Stimulated activated CD8-positive, alpha-beta memory T cell treated with anti-CD3 and anti-CD28 coated beads, Interleukin-12 subunit alpha, Interleukin-12 subunit beta, amount 100 ng/mL, for 1 hour (primary cell): Measurements from ENCODE around the gene DUOX1.
A peak's percentile ranks its signal among the peaks of the same experiment; 100 is the strongest.
"Not testable (repeated sequence)": the region's sequence is repeated elsewhere in the genome, so short reads cannot be mapped to it uniquely, and the experiment has no call there.

ENCODE experiments used
- DNase-seq: peaks from one replicate; pipeline ENCODE4 v3.0.0-alpha.2; 2020; ENCODE audit warnings: low read depth

The DUOX1 gene

DNA sequence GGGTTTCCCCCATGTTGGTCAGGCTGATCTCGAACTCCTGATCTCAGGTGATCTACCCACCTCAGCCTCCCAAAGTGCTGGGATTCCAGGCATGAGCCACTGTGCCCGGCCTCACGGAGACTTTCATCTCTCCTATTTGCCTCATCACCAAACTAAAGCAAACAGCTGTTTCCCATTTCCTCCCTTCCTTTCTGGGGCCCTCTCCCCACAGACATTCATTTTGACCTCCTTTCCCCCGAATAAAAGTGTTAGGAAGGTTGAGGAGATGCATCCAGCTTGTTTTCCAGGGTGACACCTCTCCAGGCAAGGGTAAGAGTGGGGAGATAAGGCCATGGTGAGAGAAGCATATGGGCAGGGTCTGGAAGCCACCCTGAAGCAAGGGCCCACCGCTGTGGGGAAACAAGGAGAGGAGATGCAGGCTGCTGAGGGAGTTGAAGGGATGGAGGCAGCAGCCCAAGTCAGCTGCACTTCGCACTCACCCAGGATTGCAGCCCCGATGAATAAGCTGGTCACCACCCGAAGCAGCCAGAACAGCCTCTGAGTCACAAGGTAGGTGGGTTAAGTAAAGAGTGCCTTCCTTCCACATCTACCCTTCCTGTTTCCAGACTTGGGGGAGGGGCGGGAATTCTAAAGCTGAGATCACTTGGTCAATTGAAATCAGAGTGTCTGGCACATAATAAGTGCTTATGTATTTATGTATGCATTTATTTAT, 7.9 kb upstream of the DUOX1 start:
- no peak for DNase-seq

DNA sequence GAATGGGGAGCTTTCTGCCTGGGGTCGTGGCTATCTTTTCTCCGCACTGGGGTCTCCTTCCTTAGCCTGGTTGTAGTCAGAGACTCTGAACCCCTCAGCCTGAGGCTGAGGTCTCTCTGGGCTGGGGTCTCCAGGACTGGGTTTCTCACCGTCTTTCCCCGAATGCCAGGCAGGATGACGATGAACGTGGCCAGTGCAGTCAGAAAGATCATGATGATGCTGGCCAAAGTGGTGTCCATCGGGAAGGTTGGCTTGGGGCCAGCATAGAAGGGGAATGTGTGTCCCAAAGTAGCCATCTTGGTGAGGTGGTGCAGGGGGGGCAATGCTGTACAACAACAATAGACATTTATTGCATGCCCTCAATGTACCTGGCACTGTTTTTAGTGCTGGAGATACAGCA, 7.1 kb upstream of the DUOX1 start:
- DNase-seq: no peak

DNA sequence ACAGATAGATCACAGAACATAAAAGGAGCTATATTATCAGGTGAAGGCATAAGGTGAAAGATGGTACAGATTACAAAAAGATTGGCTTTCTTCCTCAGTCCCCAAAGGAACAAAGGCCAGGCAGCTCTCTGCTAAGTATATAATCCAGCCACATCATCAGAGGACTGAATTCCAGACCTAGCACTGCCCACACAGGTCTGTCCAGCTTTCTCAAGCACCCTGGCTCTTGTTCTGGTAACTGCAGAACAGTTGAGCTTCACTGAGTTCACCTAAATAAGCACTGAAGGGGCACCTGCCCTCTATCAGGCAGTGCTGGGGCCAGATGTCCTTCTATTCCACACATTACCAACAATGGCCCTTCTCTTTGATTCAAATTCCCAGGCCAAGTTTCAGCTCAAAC, 6.4 kb upstream of the DUOX1 start:
- no peak for DNase-seq

DNA sequence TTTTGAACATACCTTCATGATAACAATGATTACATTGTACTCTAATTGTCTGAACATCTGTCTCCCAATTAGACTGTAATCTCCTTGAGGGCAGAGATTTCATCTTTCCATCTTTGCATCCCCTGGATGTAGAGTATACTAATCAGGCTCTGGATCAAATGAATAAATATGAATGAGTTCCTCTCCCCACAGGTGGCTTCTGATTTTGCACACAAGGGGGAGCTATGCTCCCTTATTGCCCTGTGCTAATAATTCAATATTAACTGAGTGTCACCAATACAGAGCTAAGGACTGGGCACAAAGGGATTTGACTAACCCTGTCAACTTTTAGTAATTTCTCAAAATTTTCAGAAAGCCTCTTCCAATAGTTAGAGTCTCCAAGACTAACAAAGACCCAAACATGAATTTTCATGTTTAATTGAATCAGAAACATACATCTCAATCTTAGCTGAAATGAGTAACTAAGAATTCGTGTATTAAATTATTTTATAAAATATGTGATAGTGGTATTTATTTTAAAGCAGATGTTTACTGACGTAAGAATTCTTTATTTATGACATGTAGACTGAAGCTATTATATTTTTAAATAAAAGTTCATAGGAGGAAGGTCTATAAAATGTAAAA, 3.1 kb upstream of the DUOX1 start:
- peak; percentile 17 for DNase-seq

DNA sequence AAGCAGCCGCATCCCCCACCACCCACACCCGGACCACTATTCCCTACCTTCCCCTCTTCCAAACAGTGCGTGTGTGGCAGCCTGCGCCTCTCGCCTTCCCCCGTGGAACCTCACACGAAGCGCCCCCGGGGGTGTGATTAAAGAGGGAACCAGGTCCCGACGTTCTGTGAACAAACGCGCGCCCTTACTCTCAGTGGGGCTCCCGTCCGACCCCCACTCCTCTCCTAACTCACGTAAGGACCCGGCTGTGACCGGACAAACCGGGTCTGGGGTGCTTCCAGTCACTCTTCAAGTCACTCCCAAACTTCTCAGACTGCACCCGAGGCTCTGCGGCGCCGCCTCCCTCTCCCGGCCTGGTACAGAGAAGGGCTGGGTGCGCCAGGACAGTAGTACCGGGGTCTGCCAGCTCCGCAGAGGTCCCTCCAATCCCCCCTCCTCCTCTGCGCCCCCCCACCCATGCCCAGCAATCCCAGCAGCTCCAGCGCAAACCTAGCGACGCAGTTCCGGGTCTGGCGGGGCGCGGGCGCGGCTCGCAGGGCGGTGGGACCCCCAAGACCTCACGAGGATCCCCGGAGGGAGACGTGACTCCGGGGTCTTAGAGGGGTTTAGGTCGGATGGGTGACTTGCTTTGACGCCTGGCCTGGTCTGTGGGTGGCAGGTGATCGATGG, 689 bp upstream of the DUOX1 start:
- DNase-seq: no peak

DNA sequence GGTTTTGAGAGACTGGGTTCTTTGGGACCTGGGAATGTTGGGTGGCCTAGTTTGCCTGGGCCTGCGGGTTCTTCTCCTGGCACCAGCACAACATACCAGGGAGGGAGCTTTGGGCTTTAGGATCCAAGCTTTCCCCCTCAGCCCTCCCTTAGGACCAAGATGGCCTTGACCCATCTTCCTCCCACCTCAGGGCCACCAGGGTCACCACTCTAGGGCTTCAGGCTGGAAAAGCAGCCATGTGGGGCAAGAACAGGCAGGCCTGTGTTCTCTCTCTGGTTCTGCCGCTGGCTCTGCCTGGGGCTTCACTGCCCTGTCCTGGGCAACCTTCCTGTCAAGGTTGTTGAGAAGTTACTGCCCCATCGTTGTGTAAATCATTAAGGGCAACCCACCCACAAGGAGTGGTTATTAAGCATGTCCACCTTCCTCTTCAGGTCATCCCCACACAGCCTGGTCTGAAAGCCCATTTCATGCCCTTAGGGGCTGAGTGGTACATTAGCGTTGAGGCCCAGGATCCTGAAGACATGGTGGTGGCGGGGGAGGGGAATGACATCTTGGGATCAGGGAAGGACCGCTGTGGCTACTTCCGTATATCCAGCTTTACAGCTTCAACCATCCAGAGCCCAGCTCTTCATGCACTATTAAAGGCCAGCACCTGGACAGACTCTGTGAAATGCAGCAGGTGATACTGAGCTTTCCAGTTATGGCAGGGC, 652 bp downstream of the DUOX1 start:
- no peak for DNase-seq

DNA sequence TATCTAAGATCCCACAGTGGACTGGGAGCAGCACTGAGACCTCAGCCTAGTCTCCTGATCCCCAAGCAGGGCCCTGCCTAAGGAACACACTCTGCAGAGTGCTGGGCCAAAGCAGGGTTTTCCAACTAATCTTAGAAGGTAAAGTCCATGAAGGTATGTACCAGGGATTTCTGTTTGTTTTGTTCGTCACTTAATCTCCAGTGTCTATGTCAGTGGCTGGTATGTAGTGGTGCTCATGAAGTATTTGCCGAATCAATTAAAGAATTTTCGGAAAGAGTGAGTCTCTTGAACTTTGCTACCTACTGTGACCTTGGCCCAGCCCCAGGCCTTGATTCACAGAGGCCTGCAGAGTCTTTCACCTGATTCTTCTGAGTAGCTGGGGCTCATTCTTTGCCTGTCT, 1.7 kb downstream of the DUOX1 start:
- no peak for DNase-seq

DNA sequence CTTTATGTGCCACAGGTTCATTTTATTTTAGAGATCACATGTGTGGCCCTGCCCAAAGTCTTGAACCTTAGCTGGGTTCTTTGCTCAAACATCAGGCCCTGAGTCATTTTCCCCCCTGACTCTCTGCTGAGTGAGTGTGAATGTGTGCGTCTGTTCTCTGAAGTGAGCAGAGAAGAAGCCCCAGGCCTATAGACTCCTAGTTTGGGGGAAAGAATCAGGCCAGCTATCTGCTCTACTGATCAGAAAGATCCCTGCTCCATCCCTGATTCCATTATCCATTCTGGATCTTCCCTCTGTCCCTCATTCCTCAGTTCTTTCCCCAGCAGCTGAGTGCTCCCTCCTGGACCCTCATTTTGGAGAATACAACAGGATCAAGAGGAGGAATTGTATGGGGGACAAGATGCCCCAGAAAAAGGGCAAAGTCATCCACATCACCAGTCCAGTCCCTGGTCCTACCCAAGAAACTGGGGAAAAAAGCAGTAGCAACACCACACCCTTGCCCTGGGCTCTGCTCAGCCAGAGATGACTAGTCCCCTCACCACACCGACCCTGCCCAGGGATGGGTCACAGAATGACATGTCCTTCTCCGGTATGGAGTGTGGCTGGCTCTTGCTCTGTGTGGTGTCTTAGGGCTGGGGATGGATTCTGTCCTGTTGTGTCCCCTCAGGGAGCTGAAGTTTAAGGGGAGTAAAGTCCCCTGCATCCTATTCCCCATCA, 3.2 kb downstream of the DUOX1 start:
- DNase-seq: no peak

DNA sequence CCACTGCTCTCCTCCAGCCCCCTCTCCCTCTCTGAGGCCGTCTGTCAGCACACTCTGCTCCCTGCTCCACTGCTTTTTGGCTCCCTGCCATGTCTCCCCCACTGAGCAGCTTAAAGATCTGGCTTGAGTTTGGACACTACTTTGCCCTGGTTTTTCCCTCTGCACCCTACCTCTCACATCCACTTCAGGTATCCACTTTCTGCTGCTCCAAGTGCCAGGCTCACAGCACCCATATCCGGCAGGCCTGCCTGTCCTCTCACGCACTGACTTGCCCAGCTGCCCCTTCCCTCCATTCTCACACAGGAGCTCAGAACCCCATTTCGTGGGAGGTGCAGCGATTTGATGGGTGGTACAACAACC, 3.7 kb downstream of the DUOX1 start:
- DNase-seq: no peak

DNA sequence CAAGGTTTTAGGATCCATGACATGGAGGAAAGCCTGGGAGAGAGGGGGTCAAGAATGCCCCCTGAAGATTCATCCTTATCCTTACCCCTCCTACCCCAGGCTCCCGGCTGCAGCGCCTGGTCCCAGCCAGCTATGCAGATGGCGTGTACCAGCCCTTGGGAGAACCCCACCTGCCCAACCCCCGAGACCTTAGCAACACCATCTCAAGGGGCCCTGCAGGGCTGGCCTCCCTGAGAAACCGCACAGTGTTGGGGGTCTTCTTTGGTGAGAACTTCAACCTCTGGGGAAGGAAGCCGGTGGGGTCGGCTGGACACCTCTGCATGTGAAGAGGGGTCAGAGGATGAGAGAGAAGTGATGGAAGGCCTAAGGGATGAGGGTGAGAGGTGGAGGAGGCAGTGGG, 4.3 kb downstream of the DUOX1 start:
- DNase-seq: no peak

DNA sequence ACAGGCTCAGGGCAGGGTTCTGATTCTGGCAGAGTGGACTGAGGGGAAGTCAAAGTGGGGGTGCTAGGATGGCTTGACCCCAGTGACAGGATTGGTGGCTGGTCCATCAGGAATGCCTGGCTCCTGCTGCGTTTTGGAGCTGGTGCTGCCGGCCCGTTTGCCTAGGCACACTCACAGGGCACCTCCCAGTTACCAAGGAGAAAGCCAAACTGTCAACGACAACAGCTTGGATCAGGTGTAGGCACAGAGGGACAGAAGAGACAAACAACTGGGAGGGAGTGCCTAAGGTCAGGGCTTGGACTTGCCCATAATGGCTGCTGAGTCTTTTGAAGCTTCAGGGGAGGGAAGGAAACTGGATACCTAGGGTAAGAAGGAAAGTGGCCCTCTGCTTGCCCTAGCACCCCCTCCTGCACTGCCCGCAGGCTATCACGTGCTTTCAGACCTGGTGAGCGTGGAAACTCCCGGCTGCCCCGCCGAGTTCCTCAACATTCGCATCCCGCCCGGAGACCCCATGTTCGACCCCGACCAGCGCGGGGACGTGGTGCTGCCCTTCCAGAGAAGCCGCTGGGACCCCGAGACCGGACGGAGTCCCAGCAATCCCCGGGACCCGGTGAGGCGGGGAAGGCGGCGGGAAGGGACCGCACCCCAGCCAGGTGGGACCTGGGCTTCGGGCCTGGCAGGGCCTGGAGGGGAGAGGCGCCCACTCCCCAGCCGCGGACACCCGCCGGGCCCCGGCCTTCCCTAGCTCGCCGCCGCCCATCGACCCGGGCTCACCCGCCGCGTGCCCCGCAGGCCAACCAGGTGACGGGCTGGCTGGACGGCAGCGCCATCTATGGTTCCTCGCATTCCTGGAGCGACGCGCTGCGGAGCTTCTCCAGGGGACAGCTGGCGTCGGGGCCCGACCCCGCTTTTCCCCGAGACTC, 5.1 kb downstream of the DUOX1 start:
- no peak for DNase-seq

DNA sequence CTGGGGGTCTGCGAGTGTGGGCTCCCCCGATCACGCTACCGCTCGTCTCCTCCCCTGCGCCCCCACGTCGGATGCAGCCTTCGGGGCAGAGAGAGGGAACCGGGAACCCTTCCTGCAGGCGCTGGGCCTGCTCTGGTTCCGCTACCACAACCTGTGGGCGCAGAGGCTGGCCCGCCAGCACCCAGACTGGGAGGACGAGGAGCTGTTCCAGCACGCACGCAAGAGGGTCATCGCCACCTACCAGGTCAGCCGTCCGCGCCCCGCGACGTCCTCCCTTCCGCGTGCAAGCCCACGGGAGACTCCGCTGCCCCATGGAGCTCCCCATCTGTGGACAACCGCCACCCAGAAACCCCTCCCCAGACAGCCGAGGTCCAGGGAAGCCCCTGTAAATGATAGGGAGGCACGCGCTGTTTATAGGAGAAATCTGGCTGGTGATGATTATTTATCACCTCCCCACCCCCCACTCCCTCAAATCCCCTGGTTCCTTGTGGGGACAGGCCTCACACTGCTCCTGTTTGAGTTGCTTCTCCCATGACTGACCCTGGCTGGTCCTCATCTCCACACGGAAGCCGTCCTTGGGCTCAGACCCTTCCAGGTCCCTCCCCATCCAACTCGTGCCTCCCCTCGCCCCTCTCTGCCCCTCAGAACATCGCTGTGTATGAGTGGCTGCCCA, 6.0 kb downstream of the DUOX1 start:
- not testable (repeated sequence) for DNase-seq

DNA sequence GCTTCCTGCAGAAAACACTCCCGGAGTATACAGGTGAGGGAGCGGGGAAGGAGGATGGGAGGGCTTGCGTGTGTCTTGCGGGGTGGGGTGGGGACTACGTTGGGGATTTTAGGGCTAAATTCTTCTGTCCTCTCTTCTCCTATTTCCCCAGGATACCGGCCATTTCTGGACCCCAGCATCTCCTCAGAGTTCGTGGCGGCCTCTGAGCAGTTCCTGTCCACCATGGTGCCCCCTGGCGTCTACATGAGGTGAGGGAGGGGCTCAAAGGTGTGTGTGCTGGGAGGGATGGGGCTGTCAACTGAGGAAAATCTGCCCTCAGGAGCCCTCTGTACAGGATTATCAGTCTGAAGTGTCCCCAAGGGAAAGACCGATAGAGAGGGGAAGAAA, 6.6 kb downstream of the DUOX1 start:
- DNase-seq: no peak

DNA sequence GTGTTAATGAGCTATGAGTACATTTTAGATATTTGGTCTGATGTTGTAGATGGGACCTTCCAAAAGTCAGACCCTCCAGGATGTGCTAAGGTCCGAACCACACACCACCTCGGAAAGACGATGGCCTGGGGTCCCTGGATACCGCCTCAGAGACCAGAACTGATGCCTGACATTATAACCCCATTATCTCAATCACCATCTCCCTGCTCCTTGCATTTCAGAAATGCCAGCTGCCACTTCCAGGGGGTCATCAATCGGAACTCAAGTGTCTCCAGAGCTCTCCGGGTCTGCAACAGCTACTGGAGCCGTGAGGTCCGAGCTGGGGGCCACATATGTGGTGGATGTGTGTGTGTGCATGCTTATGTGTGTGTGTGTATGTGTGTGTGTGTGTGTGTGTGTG, 7.9 kb downstream of the DUOX1 start:
- no peak for DNase-seq

DNA sequence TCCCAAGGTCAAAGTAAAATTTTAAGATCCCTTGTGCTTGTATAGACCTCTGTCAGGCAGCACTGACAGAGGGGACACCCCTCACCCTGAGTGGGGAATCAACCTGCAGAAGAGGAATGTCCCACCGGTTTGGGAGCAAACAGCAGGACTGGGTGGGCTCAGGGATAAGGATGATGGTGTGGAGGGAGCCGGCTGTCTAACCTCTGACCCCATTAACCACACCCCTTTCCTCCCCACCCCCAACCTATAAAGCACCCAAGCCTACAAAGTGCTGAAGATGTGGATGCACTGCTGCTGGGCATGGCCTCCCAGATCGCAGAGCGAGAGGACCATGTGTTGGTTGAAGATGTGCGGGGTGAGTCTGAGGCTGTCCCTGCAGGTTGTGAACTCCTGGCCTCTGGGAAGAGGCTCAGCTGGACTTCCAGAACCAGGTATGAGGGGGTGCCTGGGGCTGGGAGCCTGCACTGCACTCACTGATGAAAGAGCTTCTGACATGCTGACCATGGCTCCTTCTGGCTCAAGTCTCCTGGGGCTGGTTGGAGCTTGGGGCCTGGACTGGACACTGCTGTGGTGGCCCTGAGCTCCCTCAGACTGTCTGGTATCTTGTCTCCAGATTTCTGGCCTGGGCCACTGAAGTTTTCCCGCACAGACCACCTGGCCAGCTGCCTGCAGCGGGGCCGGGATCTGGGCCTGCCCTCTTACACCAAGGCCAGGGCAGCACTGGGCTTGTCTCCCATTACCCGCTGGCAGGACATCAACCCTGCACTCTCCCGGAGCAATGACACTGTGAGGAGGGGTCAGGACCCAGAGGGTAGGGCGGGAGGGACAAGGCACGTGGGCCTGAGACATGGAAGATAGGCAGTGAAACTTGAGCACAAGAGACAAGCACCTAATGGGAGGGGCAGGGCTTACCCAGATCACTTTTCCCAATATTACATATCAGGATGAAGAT, 9.3 kb downstream of the DUOX1 start:
- no peak for DNase-seq

DNA sequence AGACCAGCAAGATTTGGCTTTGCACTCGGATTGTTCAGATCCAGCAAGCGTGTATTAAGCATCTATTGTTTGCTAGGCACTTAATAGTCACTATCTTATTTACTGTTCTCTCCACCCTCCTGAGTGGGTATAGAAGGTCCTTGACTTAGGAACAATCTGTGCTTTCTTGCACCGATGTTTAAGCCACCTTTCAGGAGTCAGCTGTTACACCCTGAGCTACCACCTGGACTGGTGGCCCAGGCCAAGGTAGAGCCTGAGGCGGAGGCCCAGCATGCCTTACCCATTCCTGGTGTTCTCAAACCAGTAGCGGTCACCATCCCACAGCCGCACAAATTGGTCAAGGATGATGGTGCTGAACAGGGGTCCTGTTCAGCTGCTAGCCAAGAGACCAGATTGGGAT, 10.0 kb downstream of the DUOX1 start:
- no peak for DNase-seq

DNA sequence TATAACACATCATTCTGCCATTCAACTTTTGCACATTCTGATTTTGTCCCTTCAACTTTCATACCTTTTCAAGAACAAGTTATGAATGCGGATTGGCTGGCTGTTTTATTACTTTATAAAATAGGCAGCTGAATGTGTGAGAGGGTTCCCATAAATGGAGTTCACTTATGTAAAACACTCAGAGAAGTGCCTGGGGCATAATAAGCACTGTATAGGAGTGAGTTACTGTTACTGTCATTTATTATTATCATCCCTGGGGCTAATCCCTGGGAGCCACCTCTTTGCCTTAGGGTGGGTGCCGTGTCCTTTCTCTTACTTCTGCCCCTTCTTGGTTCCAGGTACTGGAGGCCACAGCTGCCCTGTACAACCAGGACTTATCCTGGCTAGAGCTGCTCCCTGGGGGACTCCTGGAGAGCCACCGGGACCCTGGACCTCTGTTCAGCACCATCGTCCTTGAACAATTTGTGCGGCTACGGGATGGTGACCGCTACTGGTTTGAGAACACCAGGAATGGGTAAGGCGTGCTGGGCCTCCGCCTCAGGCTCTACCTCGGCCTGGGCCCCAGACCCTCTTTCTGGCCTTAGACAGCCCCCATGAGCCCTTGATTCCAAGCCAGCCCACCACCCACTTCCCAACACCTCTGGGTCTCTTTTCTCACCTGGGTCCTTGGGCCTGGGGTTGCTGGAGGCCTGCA, 10.9 kb downstream of the DUOX1 start:
- no peak for DNase-seq

DNA sequence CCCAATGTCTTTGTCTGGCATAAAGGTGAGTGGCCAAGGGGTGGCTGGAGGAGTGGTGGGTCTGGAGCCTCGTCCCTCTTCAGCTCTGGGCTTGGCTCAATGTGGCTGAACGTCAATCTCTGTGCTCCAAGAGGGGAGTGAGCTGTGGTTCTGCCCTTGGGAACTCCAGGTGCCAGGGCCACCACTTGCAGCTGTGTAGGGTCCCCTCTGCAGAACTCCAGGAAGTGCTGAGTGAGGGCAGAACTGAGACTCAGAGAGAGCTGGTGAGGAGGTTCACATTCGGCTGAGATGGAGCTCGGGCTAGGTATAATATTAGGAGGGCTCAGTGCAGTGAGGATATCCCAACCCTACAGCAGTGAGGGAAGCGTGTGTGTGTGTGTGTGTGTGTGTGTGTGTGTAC, 11.6 kb downstream of the DUOX1 start:
- DNase-seq: no peak

DNA sequence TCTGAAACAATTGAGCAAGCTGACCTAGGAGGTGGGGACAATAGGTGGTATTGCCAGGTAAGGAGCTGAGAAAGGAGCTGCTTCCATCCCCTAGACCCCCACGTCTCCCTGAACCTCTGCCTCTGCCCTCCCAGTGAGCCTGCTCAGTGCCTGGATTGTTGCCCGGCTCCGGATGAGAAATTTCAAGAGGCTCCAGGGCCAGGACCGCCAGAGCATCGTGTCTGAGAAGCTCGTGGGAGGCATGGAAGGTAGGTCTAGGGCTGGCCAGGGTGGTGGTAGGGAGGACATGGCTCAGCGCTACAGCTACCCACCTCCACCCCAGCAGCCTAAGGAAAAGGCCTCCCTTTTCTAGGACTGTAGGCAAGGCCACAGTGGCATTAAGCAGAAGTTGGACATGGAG, 13.3 kb downstream of the DUOX1 start:
- no peak for DNase-seq
